IMR-90 (cell line): ENCODE data around the gene UVSSA. TPM values are rescaled to one million over a fixed set of nuclear protein-coding genes. Genes with fewer than 3 reads are reported as not detected.
A peak's percentile ranks its signal among the peaks of the same experiment; 100 is the strongest.

ENCODE experiments used
- ATAC-seq: fragments of 200-7000 bp; cut with Tn5 transposase; 2 replicates; pipeline ENCODE4 v1.9.1; 2020; ENCODE audit warnings: low read depth, mild to moderate bottlenecking, moderate library complexity
- BruUV-seq: library from RNA; stranded (reverse); fragments of 400-500 nt; replicated peaks from 2 replicates; lab custom pipeline; 2021; lab: Mats Ljungman, UMichigan
- CTCF ChIA-PET: fragments of 300-600 bp; formaldehyde crosslinking; extraction: SDS; loops from one replicate; lab custom pipeline; 2021; ENCODE audit warnings: antibody characterized with exemption; lab: Yijun Ruan, JAX
- POLR2A ChIA-PET: fragments of 300-600 bp; sonication (Branson Sonifier 250); formaldehyde crosslinking; loops from one replicate; lab custom pipeline; 2022; ENCODE audit warnings: antibody characterized with exemption; ENCODE audit not compliant: unreplicated experiment; lab: Charles Lee
- DNase-seq: peaks from one replicate; pipeline ENCODE4 v3.0.0; 2013
- H2AFZ ChIP-seq: replicated peaks from 2 replicates; pipeline ENCODE3; 2013; ENCODE audit warnings: low read length, mild to moderate bottlenecking; ENCODE audit not compliant: poor library complexity
- H2AK5ac ChIP-seq: 2 replicates; pipeline ENCODE4 v1.6.1; 2013; ENCODE audit warnings: low read depth, low read length, inconsistent platforms
- H2AK9ac ChIP-seq: replicated peaks from 2 replicates; pipeline ENCODE3; 2013; ENCODE audit warnings: mild to moderate bottlenecking, low read depth, low read length, moderate library complexity; ENCODE audit not compliant: poor library complexity
- H2BK120ac ChIP-seq: 2 replicates; pipeline ENCODE4 v1.6.1; 2013; ENCODE audit warnings: low read depth, low read length, inconsistent platforms
- H2BK15ac ChIP-seq: 3 replicates; pipeline ENCODE4 v1.6.1; 2013; ENCODE audit warnings: low read depth, low read length, inconsistent platforms
- H2BK20ac ChIP-seq: 2 replicates; pipeline ENCODE4 v1.6.1; 2013; ENCODE audit warnings: low read depth, mild to moderate bottlenecking, inconsistent platforms, low read length, moderate library complexity
- H2BK5ac ChIP-seq: 2 replicates; pipeline ENCODE4 v1.6.1; 2013; ENCODE audit warnings: mild to moderate bottlenecking, low read depth, low read length, inconsistent platforms; ENCODE audit not compliant: poor library complexity, severe bottlenecking
- H3K14ac ChIP-seq: replicated peaks from 2 replicates; pipeline ENCODE4 v1.6.1; 2013; ENCODE audit warnings: low read depth, low read length, inconsistent platforms
- H3K18ac ChIP-seq: 2 replicates; pipeline ENCODE4 v1.6.1; 2013; ENCODE audit warnings: low read depth, low read length, control low read depth
- H3K23ac ChIP-seq: 2 replicates; pipeline ENCODE4 v1.6.1; 2013; ENCODE audit warnings: low read depth, low read length, inconsistent platforms
- H3K27ac ChIP-seq: 2 replicates; pipeline ENCODE4 v1.5.1; 2013; ENCODE audit warnings: mild to moderate bottlenecking, control low read depth, low read length; ENCODE audit not compliant: insufficient read depth
- H3K27me3 ChIP-seq: 2 replicates; pipeline ENCODE4 v1.6.1; 2013; ENCODE audit warnings: low read length; ENCODE audit not compliant: control insufficient read depth, insufficient read depth
- H3K36me3 ChIP-seq: 2 replicates; pipeline ENCODE4 v1.6.1; 2013; ENCODE audit warnings: low read length, mixed read lengths; ENCODE audit not compliant: control insufficient read depth, insufficient read depth
- H3K4ac ChIP-seq: 2 replicates; pipeline ENCODE4 v1.6.1; 2013; ENCODE audit warnings: low read depth, low read length, inconsistent platforms
- H3K4me1 ChIP-seq: 2 replicates; pipeline ENCODE4 v1.6.1; 2013; ENCODE audit warnings: low read length, mixed read lengths; ENCODE audit not compliant: control insufficient read depth, insufficient read depth
- H3K4me2 ChIP-seq: 2 replicates; pipeline ENCODE4 v1.6.1; 2013; ENCODE audit warnings: low read depth, mild to moderate bottlenecking, control low read depth, low read length, moderate library complexity
- H3K4me3 ChIP-seq: 2 replicates; pipeline ENCODE4 v1.5.1; 2013; ENCODE audit warnings: low read depth, mild to moderate bottlenecking, control low read depth, low read length, moderate library complexity; ENCODE audit not compliant: insufficient read depth
- H3K56ac ChIP-seq: 2 replicates; pipeline ENCODE4 v1.6.1; 2013; ENCODE audit warnings: low read length, inconsistent platforms; ENCODE audit not compliant: insufficient read depth; ENCODE audit errors: extremely low read depth
- H3K79me1 ChIP-seq, 2 experiments: 2 replicates each; pipeline ENCODE4 v1.6.1; 2013; ENCODE audit warnings: low read length in 2 of 2, inconsistent platforms in 1 of 2, low read depth in 1 of 2
- H3K9ac ChIP-seq: 2 replicates; pipeline ENCODE4 v1.6.1; 2013; ENCODE audit warnings: low read depth, low read length, control low read depth
- H3K9me1 ChIP-seq: 2 replicates; pipeline ENCODE4 v1.6.1; 2013; ENCODE audit warnings: low read length, inconsistent platforms; ENCODE audit not compliant: insufficient read depth
- H3K9me3 ChIP-seq: 2 replicates; pipeline ENCODE4 v1.6.1; 2013; ENCODE audit warnings: low read length; ENCODE audit not compliant: control insufficient read depth, insufficient read depth
- H4K20me1 ChIP-seq: 2 replicates; pipeline ENCODE4 v1.6.1; 2013; ENCODE audit warnings: low read length, inconsistent platforms; ENCODE audit not compliant: insufficient read depth
- H4K5ac ChIP-seq: 2 replicates; pipeline ENCODE4 v1.6.1; 2013; ENCODE audit warnings: mild to moderate bottlenecking, low read depth, low read length, control low read depth
- H4K8ac ChIP-seq, 2 experiments: 2 replicates each; pipeline ENCODE4 v1.6.1; 2013; ENCODE audit warnings: low read depth in 2 of 2, low read length in 2 of 2, control low read depth in 1 of 2, inconsistent platforms in 1 of 2
- H4K91ac ChIP-seq: 2 replicates; pipeline ENCODE4 v1.6.1; 2013; ENCODE audit warnings: low read depth, low read length, inconsistent platforms; ENCODE audit not compliant: insufficient read depth
- CEBPB ChIP-seq: IDR thresholded peaks from 2 replicates; pipeline ENCODE4 v1.6.1; 2012; ENCODE audit warnings: low read depth, low read length, improper control_type of control experiment
- CHD1 ChIP-seq: IDR thresholded peaks from 2 replicates; pipeline ENCODE4 v1.6.1; 2012; ENCODE audit warnings: low read depth, low read length, improper control_type of control experiment
- ELK1 ChIP-seq: fragments of 150-350 bp; IDR thresholded peaks from 2 replicates; pipeline ENCODE4 v1.6.1; 2016; ENCODE audit warnings: low read depth, mild to moderate bottlenecking, low read length, moderate library complexity, borderline replicate concordance
- FOS ChIP-seq: fragments of 150-350 bp; IDR thresholded peaks from 2 replicates; pipeline ENCODE4 v1.6.1; 2016; ENCODE audit warnings: low read depth, low read length
- MAZ ChIP-seq: IDR thresholded peaks from 2 replicates; pipeline ENCODE4 v1.6.1; 2012; ENCODE audit warnings: low read depth, mild to moderate bottlenecking, low read length, improper control_type of control experiment, moderate library complexity, borderline replicate concordance
- MXI1 ChIP-seq: IDR thresholded peaks from 2 replicates; pipeline ENCODE4 v1.6.1; 2012; ENCODE audit warnings: low read depth, mild to moderate bottlenecking, low read length, moderate library complexity, borderline replicate concordance
- NFE2L2 ChIP-seq: fragments of 150-350 bp; IDR thresholded peaks from 2 replicates; pipeline ENCODE4 v1.6.1; 2016; ENCODE audit warnings: low read depth, mild to moderate bottlenecking, low read length
- RAD21 ChIP-seq: IDR thresholded peaks from 2 replicates; pipeline ENCODE4 v1.6.1; 2012; ENCODE audit warnings: low read length, improper control_type of control experiment
- RCOR1 ChIP-seq: IDR thresholded peaks from 2 replicates; pipeline ENCODE4 v1.6.1; 2012; ENCODE audit warnings: mild to moderate bottlenecking, low read length, improper control_type of control experiment; ENCODE audit not compliant: insufficient replicate concordance
- RFX5 ChIP-seq: IDR thresholded peaks from 2 replicates; pipeline ENCODE4 v1.8.0; 2012; ENCODE audit warnings: low read depth, mild to moderate bottlenecking, low read length, moderate library complexity
- SMC3 ChIP-seq: fragments of 150-350 bp; IDR thresholded peaks from 2 replicates; pipeline ENCODE4 v1.6.1; 2016; ENCODE audit warnings: low read depth, mild to moderate bottlenecking, antibody characterized with exemption, low read length, moderate library complexity
- WGBS, 2 experiments: methylation state at CpG; one replicate each; pipeline versions ENCODE4 v1.1.5 to v1.1.7; 2013; ENCODE audit warnings: missing lambda C conversion rate in 2 of 2; ENCODE audit not compliant: insufficient read length in 1 of 2; ENCODE audit errors: extremely low coverage in 2 of 2; 5-methylcytosine and 5-hydroxymethylcytosine counted together
- dilution Hi-C: fragments of 300-500 bp; cut with HindIII; formaldehyde crosslinking; loops from one replicate; pipeline ENCODE4 v1.14.3; 2018; ENCODE audit warnings: low sequenced_read_pairs; ENCODE audit not compliant: unreplicated experiment
- in situ Hi-C: fragments of 300-500 bp; cut with MboI; formaldehyde crosslinking; loops from 3 replicates; pipeline ENCODE4 v1.14.3; 2019; ENCODE audit warnings: low sequenced_read_pairs, inconsistent platforms, mixed read lengths
- intact Hi-C: fragments of 100-400 bp; cut with micrococcal nuclease; formaldehyde crosslinking; loops from 2 replicates; pipeline ENCODE4 v1.10.0; 2022
- polyA plus RNA-seq, 3 experiments: library from polyadenylated mRNA; depleted of rRNA; stranded (reverse); fragments of >200 nt; gene quantifications; 2 replicates each; pipeline ENCODE4 v1.2.3, GENCODE V29; 2012; ENCODE audit warnings: low replicate concordance in 1 of 3
- total RNA-seq: library from RNA; depleted of rRNA; stranded (reverse); fragments of >200 nt; gene quantifications from 2 replicates; pipeline ENCODE4 v1.2.3, GENCODE V29; 2012
- TF ChIP-seq, protein P1 (sequence below): fragments of 150-350 bp; IDR thresholded peaks from 2 replicates; pipeline ENCODE4 v1.6.1; 2017; ENCODE audit warnings: mild to moderate bottlenecking, antibody characterized with exemption, low read length, low read depth
- TF ChIP-seq, protein P2 (sequence below): conservative IDR thresholded peaks from 2 replicates; pipeline ENCODE4 v1.5.1; 2012; ENCODE audit warnings: mild to moderate bottlenecking, low read depth, low read length, improper control_type of control experiment

The UVSSA gene
- total and polyA plus RNA-seq, 2 of the 4 experiments (the other 2 are of a cell fraction): 1.4 to 8.4 TPM

- Histone ChIP-seq H3K27ac (no peak overlapping the region), H3K18ac (no peak overlapping the region), H2BK15ac (no peak overlapping the region), H3K9me3 (no peaks in the 10 kb centered on the region), H3K79me1 (peaks cover 12 to 72% of the 10 kb centered on the region in 2 experiments), H2AK5ac (no peak overlapping the region), H3K4me2 (no peak overlapping the region), H3K23ac (no peak overlapping the region), H3K4me3 (no peak overlapping the region), H3K14ac (no peak overlapping the region), H4K20me1 (peaks cover 68% of the 10 kb centered on the region), H3K9me1 (peaks cover 14% of the 10 kb centered on the region; the same call in 1 of the 2 replicates), H3K4ac (no peak overlapping the region), H3K4me1 (peaks cover 2% of the 10 kb centered on the region; the same call in 1 of the 2 replicates), H3K36me3 (peaks cover 29% of the 10 kb centered on the region; the same call in 1 of the 2 replicates), H2BK120ac (no peak overlapping the region), H2BK20ac (no peak overlapping the region), H4K5ac (no peak overlapping the region), H2AK9ac (peak overlapping the region; percentile 92), H4K91ac (no peak overlapping the region), H2AFZ (no peak overlapping the region), H3K27me3 (no peaks in the 10 kb centered on the region), H3K9ac (no peak overlapping the region), H3K56ac (no peak overlapping the region), H4K8ac (peak overlapping the region in 1 of 2 experiments; percentile 16; a peak in 1 of 4 replicates), H2BK5ac (no peak overlapping the region)
- in situ Hi-C loops: no loop called here
- intact Hi-C loops: no loop called here
- ATAC-seq (peak; percentile 76), DNase-seq (peak; percentile 76)
- ChIA-PET CTCF (no interaction called here), POLR2A (interaction anchor here (1.2 kb wide), 1 partner anchor 9 kb away, joined by 3 read pairs; no protein-coding TSS in a partner anchor)
- BruUV-seq: no TSS peak
- dilution Hi-C loops: no loop called here
- WGBS, 2 experiments: 97% methylated on average over 22 of the region's 40 CpGs; no CpG with 5 or more reads in 1 of the 2 experiments
- no peak for TF ChIP-seq RFX5
- TF ChIP-seq ELK1: no peak
- no peak for TF ChIP-seq MXI1
- no peak for TF ChIP-seq FOS
- no peak for TF ChIP-seq SMC3
- TF ChIP-seq RCOR1: no peak
- no peak for TF ChIP-seq CHD1
- TF ChIP-seq, protein P1, sequence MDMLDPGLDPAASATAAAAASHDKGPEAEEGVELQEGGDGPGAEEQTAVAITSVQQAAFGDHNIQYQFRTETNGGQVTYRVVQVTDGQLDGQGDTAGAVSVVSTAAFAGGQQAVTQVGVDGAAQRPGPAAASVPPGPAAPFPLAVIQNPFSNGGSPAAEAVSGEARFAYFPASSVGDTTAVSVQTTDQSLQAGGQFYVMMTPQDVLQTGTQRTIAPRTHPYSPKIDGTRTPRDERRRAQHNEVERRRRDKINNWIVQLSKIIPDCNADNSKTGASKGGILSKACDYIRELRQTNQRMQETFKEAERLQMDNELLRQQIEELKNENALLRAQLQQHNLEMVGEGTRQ: no peak
- no peak for TF ChIP-seq RAD21
- TF ChIP-seq, protein P2, sequence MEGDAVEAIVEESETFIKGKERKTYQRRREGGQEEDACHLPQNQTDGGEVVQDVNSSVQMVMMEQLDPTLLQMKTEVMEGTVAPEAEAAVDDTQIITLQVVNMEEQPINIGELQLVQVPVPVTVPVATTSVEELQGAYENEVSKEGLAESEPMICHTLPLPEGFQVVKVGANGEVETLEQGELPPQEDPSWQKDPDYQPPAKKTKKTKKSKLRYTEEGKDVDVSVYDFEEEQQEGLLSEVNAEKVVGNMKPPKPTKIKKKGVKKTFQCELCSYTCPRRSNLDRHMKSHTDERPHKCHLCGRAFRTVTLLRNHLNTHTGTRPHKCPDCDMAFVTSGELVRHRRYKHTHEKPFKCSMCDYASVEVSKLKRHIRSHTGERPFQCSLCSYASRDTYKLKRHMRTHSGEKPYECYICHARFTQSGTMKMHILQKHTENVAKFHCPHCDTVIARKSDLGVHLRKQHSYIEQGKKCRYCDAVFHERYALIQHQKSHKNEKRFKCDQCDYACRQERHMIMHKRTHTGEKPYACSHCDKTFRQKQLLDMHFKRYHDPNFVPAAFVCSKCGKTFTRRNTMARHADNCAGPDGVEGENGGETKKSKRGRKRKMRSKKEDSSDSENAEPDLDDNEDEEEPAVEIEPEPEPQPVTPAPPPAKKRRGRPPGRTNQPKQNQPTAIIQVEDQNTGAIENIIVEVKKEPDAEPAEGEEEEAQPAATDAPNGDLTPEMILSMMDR: no peak
- peak; percentile 86 for TF ChIP-seq CEBPB
- TF ChIP-seq MAZ: peak; percentile 17; the same call in 1 of the 2 replicates
- TF ChIP-seq NFE2L2: no peak
These were observed 46.2 kb upstream of the UVSSA start for GRCh38 chr4:1300466-1301455.
